Measurements from ENCODE around the gene PABPC1L.

- no peak for TF ChIP-seq EZH2 (IDR thresholded peaks at IDR 0.05)
- no peak for TF ChIP-seq CTCF (IDR thresholded peaks at IDR 0.05)
Measured at GRCh38 chr20:44887466-44887865, 22.4 kb upstream of the PABPC1L start.

Measured in neural progenitor cell (in vitro differentiated cells).